HL-60/S4 treated with retinoic acid at 250 ng/mL for 4 days and 3 days (cell line): ENCODE data around the gene SCFD2.
"Not testable (repeated sequence)": the region's sequence is repeated elsewhere in the genome, so short reads cannot be mapped to it uniquely, and the experiment has no call there.

Source experiments
- in situ Hi-C: fragments of 300-500 bp; cut with MboI; formaldehyde crosslinking; loops from 2 replicates; pipeline ENCODE4 v1.7.0; 2022; ENCODE audit warnings: low sequenced_read_pairs

Gene SCFD2

DNA sequence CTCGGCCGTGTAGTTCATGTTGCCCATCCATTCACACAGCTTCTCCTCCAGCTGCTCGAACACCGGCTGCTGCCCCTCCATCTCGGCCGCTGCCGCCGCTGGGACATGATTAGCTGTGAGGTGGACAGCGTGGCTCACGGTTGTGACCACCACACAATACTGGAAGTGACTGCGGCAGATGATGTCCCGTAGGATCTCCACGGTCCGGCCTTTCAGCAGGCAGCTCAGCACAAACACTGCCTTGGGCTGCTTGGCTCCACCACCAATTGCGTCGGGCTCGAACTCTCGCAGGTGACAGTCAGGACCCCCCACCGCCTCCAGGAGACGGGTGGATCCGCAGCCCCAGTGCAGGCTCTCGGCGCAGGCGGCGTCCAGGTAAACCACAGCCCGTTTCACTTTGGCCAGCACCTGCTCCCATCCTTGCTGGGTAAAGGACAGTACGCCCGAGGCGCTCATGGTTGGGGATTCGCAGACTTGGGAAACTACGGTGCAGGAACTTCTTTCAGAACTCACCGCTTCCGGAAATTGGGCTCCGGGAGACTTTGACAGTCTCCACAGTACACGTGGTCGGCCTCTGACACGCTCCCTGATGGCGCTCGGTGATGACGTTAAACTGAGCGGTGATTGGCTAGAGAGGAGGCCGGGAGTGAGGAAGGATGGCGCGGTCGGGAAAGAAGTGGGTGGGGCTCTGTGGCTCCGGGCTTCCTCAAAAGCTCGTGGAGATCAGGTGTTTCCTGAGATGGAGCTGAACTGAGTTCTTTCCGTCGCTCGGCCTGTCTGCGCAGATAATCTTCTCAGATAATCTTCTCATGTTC is at the start of gene SCFD2:
Gene SCFD2, minus strand, starts transcription at position 576 of the 815 bp plus-strand sequence.
- in situ Hi-C loops = no loop called here

DNA sequence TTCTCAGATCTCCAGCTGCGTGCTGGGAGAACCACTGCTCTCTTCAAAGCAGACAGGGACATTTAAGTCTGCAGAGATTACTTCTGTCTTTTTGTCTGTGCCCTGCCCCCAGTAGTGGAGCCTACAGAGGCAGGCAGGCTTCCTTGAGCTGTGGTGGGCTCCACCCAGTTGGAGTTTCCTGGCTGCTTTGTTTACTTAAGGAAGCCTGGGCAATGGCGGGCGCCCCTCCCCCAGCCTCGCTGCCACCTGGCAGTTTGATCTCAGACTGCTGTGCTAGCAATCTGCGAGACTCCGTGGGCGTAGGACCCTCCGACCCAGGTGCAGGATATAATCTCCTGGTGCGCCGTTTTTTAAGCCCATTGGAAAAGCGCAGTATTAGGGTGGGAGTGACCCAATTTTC is 43.6 kb upstream of the SCFD2 start:
- in situ Hi-C loops = not testable (repeated sequence)

DNA sequence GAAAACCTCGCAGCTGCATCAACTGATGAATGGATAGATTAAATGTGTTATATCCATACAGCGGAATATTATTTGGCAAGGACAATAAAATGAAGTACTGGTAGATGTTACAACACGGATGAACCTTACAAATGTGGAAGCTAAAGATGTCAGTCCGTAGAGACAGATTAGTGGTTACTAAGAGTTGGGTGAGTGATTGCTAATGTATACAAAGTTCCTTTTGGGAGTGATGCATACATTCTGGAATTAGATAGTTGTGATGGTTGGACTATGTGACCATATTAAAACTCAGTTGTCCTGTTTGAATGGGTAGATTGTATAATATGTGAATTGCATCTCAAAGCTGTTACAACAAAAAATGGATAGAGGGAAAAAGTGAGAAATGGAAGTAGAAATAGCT is 14.4 kb upstream of the SCFD2 start:
- in situ Hi-C loops = no loop called here

DNA sequence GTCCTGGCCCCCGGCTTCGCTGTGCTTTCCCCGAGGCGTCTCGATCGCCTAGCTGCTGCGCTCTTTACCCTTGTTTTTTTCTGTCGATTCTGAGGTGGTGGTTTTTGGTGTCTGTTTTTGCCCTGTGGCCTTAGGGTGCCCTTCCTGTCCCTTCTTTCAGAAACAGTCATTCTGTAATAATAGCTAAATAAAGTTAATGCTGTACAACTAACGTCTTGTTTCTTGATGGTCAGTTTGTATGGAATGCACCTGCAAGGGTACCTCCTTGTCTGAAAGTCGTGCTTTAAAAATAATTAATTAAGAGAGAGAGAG is 12.3 kb upstream of the SCFD2 start:
- in situ Hi-C loops = no loop called here

DNA sequence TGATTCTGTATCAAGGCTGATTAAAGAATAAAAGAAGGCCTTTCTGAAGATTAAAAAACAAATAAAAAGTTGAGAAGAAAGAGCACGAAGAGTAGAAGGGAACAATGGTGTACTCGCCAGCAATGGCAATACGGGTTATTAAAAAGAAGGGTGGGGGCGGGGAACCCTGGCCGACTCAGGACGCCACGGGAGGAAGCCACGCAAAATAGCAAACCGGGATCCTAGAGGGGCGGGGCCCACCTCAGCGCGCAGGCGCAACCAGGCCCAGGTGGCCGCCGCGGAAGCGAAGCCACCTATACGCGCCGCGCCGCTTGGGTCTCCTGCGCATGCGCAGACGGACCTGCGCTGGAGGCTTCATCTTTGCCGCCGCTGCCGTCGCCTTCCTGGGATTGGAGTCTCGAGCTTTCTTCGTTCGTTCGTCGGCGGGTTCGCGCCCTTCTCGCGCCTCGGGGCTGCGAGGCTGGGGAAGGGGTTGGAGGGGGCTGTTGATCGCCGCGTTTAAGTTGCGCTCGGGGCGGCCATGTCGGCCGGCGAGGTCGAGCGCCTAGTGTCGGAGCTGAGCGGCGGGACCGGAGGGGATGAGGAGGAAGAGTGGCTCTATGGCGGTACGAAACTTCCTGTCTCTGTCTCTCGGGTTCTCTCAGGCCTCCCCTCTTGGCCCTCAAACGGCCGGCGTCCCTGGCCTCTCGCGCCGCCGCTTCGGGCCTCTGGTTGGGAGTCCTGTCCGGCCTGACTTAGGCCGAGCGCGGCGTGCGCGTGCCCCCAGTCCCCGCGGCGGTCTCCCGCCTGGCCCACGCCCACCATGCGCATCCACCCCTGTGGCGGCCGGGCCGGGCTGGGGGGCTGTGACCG is 11.7 kb upstream of the SCFD2 start, which contains the start of gene FIP1L1:
Gene FIP1L1, plus strand, starts transcription at position 323 of the 852 bp plus-strand sequence. Its CDS starts 198 bp downstream, at position 521.
- in situ Hi-C loops = no loop called here

DNA sequence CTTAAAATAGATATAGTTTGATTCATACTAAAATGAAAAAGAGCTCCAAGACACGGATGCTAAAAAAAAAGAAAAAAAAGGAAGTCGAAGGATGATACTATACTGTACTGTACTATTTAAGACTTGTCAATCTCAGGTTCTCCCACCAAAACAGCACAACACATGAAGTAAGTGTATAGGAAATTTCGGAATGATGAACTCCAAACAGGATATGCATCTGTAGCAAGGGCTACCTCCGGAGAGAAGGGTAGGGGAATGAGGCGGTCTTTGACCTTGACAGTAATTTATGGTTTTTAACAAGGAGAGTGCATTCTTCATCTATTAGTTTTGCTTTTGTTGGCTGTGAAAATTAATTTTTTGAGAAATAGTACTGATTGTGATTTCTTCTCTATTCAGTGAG is 11.0 kb upstream of the SCFD2 start:
- in situ Hi-C loops = no loop called here

DNA sequence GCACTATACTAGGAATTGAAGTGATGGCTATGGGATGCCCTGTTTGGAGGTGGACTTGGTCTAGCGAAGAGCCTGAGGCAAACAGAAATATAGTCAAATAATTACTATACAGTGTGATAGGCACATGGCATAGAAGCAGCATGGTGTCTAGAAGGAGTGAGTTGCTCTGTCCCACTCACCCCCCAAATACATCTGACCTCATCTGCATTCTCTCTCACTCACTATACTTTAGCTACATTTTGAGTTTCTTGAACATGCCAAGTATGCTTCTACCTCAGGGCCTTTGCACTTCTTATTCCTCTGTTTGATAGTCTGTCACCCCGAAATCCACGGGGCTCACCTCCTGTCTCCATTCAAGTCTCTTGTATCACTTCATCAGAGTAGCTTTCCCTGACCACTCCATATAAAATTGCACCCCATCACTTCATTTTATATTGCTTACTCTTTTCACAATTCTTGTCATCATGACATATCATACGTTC is 9.0 kb upstream of the SCFD2 start:
- in situ Hi-C loops = no loop called here

DNA sequence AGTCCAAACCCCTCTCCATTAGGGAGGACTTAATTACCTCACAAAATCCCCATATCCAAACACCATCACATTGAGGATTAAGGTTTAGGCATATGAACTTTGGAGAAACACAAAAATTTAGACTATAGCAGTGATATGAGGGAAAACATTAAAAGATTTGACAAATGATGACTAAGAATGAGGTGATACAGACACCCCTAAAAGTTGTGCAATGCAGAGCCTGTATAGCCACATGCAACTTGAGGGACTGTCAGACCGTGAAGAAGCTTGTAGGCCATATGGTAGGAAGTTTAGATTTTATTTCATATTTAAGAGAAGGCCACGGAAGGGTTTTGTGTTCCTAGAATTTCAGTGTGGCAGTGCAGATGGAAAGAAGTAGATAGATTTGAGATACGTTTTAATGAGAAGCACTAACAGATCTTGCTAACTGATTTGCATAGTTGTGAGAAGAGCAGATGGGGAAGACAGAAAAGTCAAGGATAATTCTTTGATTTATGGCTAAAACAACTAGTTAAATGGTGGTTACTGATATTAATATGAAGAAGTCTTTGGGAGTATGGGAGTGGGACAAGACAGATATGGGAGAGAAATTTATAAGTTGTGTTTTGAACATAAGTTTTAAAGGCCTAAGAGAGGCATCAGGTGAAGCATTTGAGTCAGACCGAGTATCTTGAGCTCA is 6.1 kb upstream of the SCFD2 start:
- in situ Hi-C loops = no loop called here

DNA sequence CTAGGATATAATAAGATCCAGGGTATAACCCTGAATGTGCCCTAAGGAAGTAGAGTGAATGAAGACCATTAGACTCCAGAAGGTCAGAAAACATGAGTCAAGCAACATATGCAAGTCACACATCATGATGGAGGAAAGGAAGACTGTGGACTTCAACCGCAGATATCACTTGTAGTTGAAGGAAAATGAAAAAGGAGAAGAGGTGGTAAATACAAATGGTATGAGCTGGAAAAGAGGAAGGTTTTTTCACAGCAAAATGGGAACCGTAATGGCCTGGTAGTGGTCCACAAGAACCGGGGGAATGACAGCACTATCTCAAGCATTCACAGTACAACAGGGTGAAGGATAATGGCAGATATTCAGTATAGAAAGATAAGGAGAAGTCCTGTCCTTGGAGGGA is 5.2 kb upstream of the SCFD2 start:
- in situ Hi-C loops = no loop called here

DNA sequence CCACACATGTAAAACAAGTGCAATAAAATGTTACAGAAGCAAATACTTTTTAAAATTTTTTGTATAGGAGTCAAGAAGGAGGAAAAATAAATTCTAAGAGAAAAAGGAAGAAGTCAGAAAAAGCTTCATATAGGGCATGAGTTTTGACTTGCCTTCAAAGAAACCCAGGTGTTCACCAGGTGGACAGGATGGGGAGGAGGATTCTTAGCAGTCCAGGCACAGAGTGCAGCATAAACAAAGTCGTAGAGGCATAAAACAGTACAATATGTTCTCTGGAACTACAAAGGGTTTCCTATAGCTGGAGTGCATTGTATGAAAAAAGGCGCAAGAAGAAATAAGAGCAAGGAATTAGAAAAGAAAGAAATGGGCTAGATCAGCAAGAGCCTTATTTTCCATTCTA is 1.9 kb upstream of the SCFD2 start:
- in situ Hi-C loops = no loop called here

DNA sequence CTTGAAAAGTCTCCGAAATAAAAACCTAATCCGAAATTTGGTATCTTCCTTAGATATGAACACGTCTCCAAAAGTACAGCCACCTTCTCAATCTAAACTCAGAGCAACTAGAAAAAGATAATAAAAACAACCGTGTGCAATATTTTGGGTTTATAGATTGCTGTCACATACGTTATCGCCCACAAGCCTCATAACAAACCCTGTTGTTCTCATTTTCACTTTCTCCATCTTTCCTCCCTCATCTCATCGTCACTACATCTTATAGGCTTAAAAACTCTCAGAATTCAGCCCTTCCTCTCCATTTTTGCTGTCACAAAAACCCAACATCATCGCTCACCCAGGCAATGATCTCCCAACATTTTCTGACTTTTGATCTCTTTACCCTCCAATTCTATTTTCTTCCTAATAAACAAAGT is 448 bp upstream of the SCFD2 start:
- in situ Hi-C loops = no loop called here

DNA sequence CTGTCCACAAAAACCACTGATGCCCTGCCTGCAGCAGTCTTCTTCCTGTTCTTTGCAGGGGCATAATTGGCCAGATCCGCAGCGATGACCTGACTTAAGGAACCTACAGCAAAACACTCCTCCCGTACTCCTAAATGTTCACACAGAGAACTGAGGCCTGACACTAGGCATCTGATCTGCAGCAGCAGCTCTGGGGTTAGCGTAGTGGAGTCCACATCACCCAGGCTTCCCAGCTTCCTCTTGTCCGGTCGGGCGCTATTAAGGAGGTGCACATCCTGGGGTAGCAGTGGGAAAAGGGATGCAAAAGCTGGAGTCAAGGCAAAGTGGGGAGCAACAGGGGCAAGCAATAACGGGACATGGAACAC is 758 bp downstream of the SCFD2 start:
- in situ Hi-C loops = no loop called here

DNA sequence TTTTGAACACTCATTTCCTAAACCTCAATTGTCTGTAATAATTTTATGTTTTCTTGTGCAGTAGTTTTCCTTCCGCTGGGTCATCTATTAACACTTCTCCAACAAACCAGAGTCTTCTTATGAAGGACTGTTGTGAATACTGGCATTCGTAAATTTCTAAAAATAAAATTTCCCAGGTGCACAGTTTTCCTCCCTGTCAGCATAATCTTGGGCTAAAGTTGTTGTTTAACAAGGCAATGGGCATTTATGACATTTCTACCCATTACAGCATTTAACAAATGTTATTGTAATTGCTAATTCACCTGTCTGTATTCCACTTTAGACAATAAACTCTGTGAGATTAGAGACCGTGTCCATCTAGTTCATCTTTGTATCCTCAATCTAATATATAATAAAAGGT is 1.2 kb downstream of the SCFD2 start:
- in situ Hi-C loops = no loop called here

DNA sequence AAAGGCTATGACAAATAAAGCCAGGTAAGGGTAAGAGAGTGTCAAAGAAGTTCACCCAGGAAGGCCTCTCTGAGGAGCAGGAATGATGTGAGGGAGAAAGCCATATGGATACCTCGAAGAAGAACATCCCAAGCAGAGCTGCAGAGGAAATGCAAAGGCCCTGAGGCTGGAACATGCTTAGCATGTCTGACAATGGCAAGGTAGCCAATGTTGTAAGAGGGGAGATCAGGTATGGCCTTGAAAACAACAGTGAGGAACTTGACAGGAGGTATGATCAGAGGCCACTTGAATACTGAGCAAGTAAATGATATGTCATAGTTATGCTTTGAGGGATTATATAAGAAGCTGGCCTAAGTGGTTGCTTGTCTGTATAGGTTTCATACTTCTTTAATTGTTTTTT is 3.8 kb downstream of the SCFD2 start:
- in situ Hi-C loops = no loop called here

DNA sequence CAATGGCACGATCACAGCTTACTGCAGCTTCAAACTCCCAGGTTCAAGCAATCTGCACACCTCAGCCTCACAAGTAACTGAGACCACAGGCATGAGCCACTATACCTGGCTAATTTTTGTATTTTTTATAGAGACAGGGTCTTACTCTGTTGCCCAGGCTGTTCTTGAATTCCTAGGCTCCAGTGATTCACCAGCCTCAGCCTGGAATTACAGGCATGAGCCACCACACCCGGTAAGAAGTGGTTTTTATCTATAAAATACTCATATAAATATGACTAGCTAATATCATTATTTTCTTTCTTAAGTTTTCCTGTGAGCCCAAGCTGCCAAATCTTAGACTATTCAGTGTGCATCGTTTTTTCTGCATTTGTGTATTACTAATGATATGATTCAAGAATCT is 4.4 kb downstream of the SCFD2 start:
- in situ Hi-C loops = no loop called here

DNA sequence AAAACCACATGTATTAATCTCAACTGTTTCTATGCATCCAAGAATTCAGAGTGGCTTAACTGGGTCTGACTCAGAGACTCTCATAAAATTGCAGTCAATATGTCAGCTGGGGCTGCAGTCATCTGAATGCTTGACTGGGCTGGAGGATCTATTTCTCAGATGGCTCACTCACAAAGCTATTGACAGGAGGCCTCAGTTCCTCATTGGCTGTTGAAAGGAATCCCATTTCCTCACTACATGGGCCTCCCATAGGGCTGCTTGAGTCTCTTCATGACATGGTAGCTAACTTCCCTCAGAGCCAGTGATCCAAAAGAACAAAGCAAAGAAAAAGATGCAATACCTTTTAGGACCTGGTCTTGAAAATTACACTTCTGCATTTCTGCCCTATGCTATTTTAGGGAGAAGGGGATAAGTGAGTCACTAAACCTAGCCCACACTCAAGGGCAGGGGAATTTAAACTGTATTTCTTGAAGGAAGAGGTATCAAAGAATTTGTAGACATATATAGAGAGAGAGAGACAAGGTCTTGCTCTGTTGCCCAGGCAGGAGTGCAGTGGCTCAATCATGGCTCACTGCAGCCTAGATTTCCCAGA is 9.8 kb downstream of the SCFD2 start:
- in situ Hi-C loops = no loop called here

DNA sequence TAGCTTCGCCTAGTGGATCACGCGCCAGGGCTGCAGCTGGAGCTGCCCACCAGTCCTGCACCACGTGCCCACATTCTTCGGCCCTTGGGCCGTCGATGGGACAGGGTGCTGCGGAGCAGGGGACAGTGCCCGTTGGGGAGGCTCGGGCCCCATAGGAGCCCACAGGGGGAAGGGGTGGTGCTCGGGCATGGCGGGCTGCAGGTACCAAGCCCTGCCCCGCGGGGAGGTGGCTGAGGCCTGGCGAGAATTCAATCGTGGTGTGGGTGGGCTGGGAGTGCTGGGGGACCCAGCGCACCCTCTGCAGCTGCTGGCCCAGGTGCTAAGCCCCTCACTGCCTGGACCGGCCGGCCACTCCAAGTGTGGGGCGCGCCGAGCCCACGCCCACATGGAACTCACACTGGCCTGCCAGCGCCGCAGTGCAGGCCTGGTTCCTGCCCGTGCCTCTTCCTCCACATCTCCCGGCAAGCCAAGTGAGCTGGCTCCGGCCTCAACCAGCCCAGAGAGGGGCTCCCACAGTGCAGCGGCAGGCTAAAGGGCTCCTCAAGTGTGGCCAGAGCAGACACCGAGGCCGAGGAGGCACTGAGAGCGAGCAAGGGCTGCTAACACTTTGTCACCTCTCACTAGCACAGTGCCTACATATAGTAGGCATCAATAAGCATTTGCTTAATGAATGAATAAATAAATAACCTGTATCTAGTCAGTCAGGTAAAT is 11.7 kb downstream of the SCFD2 start:
- in situ Hi-C loops = no loop called here

DNA sequence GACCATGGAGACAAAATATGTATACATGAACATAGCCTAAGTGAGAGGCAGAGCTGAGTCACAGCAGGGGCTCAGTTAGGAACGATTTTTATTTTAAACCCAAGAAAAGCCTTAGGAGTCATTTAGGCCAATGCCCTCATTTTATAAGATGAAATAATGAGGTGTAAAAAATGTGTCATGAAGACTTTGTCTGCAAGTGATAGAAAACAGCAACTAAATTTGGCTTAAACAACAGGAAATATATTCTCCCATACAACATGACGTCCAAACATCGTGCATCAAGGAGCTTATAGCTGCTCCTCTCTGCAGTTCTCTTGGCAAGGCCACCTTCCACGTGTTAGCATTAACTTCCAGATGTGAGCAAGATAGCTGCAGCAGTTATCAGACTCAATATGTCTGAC is 16.8 kb downstream of the SCFD2 start:
- in situ Hi-C loops = no loop called here

DNA sequence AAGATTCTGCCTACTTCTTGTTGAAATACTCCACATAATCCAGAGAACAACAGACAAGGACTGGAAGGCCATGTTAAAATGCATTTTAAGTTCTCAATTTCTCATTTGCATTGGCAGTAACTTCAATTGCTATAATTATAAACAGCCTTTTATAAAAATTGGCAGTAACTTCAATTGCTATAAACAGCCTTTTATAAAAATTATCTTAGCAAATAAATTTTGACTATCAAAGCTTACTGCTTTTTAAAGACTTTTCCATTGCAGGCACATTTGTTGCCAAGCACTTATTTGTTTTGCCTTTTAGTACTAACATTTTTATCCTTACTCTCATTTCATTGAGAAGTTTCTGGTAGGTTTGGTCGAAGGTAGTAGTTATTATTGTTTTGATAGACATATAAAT is 17.8 kb downstream of the SCFD2 start:
- in situ Hi-C loops = no loop called here
